T-helper 1 cell treated with Interleukin-12 subunit alpha and Interleukin-12 subunit beta and Interleukin-4 antibody, amounts not matched to agents 30 ng/mL and 1 ng/mL, for 36 hours (primary cell): ENCODE results near the gene PLEKHA8. TPM values are rescaled to one million over a fixed set of nuclear protein-coding genes. Genes with fewer than 3 reads are reported as not detected.

ENCODE experiments used
- intact Hi-C: fragments of 100-400 bp; cut with micrococcal nuclease; formaldehyde crosslinking; loops from one replicate; pipeline ENCODE4 v1.15.1; 2024
- total RNA-seq: library from RNA; stranded (reverse); gene quantifications from 2 replicates; pipeline ENCODE4 v1.2.3, GENCODE V29; 2022

Gene PLEKHA8
- total RNA-seq, 1 donor from 2014 or later, result 7.1 TPM

DNA sequence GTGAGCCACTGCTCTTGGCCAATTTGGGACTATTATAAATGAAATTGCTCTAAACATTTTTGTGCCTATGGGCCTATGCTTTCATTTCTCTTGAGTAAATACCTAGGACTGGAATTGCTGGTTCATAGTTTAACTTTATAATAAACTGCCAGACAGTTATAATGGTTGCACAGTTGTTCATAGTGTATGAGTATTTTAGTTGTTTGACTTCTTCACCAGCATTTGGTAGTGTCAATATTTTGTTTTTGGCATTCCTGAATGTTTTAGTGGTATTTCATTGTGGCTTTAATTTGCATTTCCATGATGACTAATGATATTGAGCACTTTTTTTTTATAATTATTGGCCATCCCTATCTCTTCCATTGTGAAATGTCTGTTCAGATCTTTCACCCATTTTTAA is 29.5 kb downstream of the PLEKHA8 start:
- intact Hi-C loops, result no loop called here

DNA sequence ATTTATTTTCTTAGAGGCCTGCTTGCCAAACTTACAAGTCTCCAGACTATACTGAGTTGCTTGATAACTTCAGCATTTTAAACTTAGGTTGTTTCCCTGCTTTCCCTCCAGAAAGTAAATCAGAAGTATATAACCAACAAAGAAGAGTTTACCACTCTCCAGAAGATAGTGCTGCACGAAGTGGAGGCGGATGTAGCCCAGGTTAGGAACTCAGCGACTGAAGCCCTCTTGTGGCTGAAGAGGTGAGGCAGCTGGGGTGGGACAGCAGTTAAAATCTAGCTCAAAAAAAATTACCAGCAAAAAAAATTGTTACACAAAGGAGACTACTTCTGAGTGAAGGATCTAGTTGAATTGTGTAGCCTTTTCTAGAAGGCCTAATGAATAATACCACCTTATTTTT is 33.6 kb downstream of the PLEKHA8 start:
- intact Hi-C loops, result loop anchor here (1.0 to 5.0 kb wide), 9 partner anchors 32 to 1139 kb away; partner anchors contain the start of gene SCRN1

DNA sequence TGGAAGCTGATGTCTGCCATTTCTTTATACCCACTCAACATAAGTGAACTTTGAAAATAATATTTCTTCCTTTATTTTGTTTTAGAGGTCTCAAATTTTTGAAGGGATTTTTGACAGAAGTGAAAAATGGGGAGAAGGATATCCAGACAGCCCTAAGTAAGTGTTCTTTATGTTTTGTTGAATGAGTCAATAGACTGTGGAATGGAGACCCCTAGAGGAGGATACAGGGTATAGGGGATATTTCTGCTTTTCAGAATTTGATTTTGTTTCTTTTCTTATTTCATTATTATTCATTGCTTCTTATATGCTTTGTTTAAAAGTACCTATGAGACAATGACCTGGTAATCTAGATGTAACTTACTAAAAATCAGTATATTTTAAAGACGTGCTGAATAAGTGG is 34.4 kb downstream of the PLEKHA8 start:
- intact Hi-C loops, result loop anchor here (1.0 to 5.0 kb wide), 9 partner anchors 33 to 1140 kb away; partner anchors contain the start of gene SCRN1

DNA sequence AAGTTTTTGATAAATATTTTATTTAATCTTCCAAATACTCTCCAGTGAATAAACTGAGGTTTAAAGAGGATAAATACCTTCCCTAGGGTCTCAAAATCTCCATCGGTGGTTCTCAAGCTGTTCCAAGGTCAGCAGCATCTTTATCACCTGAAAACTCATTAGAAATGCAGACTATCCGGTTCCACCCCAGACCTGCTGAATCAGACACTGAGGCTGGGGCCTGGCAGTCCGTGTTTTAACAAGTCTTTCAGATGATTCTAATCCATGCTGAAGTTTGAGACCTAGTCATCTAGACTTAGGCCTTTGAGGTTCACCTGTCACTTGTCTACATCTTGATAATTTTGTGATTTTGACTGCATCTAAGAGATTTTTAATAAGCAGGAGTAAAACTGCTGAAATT is 37.5 kb downstream of the PLEKHA8 start:
- intact Hi-C loops, result no loop called here

DNA sequence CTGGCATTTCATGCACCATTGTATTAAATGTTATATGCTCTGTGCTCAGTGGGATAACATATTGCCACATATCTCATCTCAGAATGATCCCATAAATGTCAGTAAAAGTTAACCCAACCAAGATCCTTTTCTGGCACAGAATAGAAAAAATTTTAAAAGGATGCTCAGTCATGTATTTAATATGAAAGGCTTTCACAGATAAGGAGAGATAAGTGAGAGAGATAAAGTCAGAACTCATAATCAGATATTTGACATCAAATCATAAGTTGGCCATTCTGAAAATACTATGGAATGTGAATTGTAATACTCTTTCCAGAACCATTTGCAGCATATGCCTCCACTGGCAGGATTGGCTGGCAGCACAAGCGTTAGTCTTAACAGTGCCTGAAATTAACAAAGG is 38.5 kb downstream of the PLEKHA8 start:
- intact Hi-C loops, result no loop called here

DNA sequence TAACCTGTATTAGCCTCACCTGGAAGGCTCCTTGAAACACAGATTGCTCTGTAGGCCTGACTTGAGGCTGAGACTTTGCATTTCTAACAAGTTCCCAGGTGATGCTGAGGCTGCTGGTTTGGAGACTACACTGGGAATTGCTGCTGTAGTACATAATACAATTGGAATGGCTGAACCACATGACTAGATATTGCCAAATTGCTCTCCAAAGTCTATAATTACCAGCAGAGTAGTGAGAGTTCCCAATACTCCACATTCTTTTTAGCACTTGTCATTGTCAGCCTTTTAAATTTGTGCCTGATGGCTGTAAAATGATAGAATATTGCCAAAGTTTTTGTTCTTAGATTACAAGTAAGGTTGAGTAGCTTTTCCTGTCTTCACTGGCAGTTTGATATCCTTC is 39.9 kb downstream of the PLEKHA8 start:
- intact Hi-C loops, result no loop called here

DNA sequence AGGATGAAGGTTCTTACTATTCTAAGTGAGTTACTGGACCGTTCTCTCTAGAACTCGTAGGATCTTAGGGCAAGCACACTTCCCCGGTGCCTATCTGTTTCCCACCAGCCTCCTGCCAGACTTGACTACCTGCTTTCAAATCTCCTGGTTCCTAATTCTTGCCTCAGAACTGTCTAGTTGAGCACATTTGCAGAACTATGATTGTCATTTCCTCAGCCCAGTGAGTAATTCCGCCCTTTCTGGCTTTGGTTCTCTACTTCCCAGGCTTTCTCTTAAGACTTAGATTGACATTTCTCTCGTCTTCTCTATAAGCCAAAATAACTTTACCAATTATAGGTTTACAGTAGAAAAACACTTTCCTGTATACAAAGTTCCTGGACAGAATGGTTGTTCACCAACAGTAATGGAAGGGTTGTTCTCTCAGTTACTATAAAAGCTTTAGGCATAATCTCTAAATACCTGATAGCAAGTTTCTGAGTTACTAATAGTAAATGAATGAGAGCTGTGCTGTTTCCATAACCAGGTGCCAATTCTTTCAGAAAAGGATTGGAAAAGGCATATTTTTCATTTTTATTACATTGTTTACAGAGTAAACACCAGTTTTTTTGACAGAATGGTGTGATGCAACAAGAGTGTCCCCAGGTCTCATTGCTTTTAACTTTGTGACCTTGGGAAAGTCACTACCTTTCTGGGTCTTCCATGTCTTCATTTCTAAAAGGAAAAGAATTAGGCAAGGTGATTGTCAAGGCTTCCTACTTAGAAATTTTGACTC is 41.1 kb downstream of the PLEKHA8 start:
- intact Hi-C loops, result no loop called here

DNA sequence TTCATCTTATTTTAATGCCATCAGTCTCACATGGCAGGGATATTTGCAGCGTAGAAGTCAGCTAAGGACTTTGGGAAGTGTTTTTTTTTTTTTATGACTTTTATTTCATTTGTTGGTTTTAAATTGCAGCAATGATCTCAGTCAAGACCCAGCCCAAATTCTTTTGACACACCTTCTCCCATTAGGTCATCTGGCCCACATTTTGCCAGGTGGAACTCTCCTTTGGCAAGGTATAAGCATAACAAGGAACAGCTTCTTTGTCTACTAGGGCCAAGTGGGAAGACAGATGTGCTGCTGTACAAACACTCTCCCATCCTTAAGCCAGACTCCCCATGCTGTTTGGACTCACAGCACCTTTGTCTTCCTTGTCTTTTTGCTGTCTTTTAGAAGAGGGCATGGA is 41.8 kb downstream of the PLEKHA8 start:
- intact Hi-C loops, result no loop called here

DNA sequence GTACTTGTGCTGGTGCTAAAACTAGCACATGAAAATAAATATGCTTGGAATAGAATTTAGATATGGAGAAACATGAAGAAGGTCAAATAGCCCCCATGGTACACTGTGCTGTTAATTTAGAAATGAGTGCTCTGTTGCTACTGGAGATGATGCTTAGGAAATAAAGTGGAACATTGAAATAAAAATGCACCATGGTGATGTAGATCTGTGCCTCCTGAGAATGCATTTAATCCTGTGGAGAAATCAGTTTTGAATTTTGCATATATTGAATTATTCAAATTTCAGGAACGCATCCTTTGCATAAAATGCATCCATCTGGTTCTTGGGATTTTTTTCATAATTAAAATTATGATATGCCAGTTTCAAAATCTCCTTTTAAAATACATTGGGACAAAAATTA is 44.5 kb downstream of the PLEKHA8 start:
- intact Hi-C loops, result no loop called here

DNA sequence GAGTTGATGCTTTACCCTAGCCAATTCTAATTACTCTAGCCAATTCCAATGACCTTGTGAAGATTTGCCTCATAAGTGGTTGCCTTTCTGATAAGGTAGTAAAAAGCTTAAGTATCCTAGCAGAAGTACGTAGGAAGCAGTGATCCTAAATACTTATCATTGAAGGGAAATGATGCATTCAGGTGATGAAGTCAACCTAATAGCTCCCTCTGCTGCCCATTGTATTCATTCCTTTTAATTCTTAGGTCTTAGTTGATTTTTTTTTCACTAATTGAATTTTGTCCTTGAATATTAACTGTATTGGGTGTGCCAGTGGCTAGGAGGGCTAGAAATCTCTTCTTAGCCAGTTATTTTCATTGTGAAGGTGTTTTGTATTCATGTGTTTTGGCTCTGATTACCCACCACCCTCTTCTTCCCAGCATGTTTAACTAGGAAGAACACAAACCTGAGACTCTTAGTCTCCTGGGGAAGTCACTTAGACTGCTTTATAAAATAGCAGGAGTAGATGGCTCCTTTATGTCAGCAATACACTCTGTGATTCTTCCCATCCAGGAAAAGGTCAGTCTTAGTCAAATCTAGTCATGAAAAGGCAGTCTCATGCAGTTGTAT is 46.3 kb downstream of the PLEKHA8 start:
- intact Hi-C loops, result loop anchor here (1.0 kb wide), 2 partner anchors 196 to 490 kb away; no protein-coding TSS in a partner anchor

DNA sequence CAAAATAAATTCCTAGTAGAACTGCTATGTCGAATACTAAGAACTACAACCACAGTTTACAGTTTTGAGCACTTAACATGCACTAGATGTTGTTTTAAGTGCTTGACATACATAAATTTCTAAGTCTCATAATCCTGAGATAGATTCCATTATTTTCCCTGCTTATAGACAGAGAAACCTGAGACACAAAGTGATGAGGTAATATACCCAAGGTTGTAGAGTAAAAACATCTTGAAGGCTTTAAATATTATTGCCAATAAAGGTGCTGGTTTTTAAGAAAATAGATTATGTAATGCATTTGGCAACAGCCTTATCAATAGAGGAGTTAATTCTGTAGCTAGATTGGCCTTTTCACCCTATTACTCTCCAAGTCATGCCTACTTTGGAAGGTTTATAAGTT is 48.2 kb downstream of the PLEKHA8 start:
- intact Hi-C loops, result no loop called here

DNA sequence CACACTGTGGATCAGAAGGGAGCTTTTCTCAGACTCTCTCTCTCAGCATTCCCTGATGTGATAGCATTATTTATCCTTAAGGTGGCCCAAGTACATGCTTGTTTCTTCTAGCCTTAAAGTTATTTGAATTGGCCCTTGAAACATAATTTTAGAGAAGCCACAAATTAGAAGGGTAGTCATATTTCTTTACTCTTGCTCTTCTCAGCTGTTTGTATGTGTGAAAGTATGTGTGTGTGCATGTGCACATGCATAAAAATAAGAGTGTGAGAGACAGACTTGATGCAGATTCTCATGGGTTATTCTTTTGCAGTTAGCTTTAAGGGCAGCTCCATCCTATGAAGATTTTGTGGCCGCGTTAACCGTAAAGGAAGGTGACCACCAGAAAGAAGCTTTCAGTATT is 50.1 kb downstream of the PLEKHA8 start:
- intact Hi-C loops, result no loop called here

DNA sequence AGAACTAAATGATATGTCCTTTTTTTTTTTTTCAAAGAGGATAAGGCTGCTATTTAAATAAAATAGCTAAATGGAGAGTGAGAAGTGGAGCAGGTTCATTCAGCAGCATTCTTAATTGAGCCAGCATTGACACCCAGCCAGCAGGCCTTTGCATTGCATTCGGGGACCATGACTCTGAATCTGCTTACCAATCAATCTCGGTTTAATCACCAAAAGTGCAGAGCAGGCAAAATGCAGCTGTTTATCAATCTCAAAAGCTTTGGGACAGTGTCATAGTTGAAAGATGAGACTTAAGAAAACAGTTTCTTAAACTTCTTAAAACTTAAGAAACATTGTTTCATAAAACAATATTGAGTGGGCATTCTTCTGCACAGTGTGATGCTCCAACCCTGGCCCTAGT is 51.7 kb downstream of the PLEKHA8 start:
- intact Hi-C loops, result no loop called here

DNA sequence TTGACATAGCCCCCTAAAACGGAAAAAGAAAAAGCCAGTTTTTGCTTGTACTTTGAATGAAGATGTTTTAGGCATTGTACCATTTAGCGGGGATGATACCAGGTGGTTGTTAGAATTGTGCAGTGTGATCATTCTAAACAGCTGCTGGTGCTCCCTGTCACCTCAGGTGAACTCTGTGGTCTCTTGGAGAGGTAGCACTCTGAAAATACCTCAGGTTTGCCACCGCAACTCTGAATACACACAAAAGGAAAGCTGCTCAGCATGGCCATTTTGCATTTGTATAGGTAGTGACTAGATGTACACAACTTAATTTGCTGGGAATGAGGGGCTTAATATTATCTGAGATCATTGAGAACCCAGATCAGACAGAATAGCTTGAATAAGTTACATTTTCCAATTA is 52.6 kb downstream of the PLEKHA8 start:
- intact Hi-C loops, result no loop called here

DNA sequence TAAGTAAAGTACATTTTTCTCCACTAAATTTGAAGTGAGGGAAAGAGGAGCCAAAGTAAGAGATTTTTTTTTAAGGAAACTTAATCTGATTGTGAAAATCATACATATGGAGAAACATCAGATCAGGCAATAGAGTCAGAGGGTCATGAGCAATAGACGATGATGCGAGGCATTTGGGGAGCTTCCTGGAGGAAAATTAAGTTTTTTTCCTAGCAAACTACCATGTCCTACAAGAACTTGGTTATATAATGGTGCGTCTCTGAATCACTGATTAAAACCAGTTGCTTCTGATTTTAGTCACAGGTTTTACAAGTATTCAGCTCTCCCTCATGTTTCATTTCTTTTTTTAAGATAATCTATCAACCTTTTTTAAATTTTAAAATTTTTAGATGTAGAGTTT is 54.5 kb downstream of the PLEKHA8 start:
- intact Hi-C loops, result no loop called here

DNA sequence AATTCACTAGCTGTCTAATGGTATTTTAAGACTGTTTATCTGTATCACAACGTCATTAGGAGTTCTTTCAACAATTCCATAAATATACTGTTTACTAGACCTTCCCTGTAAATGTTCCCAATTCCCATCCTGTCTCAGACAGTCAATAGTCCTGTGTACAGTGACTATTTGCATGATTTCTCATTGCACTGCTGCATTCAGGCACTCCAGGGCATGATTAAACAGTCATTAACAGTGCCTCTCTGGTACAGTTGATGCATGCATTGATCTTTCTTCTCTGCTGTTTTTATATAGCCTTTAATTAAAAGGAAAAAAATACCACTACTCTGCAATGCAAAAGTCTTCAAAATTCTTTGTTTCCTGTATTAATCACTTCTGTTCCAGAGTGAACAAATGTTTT is 55.1 kb downstream of the PLEKHA8 start:
- intact Hi-C loops, result no loop called here

DNA sequence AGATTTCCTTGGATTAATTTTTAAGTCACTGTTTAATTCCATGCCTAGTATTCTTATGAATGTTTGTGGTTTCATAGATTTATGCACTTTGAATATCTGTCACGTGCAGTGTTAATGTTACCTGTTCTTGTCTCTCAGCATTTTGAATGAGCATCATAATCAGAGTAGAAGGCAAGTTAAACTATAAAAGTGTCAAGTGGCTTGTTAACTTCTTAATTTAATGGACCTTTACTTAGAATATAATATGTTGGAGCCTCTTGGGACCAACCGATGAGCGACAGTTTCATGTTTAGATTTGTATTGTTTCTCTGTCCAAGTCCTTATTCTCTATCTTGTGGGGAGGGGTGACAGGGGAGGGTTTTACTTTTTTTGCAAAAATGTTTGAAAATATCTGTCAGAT is 56.0 kb downstream of the PLEKHA8 start:
- intact Hi-C loops, result no loop called here

DNA sequence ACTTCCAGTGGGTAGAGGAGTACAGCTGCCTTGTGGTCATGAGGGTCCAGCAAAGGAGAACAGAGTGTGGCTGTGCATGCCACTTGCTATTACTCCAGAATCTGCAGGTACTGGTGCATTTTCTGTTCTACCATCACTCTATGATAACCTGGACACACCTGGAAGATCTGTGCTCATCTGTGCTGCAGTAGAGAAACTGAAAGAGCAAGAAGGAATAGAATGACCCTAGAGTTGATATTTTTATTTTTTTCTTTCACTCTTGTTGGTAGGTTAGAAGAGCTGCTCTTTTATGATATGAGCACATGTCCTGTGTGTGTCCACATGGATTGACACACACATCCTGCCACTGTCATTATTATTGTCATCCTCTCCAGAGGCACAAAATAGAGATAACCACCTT is 58.3 kb downstream of the PLEKHA8 start:
- intact Hi-C loops, result no loop called here

DNA sequence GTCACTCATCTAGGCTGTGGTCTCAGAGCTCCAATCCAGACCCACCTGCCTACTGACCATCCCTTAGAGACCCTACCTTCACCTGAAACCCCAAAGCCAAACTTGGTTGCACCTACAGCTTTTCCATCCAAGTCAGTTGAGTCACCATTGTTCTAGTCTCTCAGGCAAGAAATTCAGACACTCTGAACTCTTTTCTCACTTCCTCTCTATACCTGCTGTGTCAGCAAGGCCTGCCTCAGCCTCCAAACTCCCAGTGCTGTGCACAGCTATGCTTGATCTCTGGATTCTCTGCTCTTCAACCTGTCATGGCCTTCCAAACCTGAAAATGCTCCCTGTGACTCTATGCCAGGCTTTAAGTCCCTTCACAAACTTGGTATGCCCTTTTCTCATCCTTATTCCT is 59.2 kb downstream of the PLEKHA8 start:
- intact Hi-C loops, result no loop called here

DNA sequence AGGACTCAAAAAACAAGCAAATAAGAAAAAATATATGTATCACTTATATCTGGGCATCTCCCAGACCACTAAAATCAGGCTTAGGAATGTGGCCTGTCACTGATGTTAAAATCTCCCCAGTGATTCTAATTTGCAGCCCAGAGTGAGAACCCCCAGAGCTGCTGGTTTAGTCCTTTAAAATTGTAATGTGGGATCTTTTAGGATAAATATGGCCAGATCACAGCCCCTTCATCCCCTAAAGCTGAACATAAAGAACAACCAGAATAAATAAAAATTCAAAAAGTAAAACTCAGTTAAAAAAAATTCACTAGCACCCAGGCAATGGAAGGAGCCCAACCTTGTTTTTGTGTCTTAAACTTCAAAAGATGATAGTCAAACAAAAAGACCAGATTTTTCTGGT is 60.1 kb downstream of the PLEKHA8 start:
- intact Hi-C loops, result no loop called here

DNA sequence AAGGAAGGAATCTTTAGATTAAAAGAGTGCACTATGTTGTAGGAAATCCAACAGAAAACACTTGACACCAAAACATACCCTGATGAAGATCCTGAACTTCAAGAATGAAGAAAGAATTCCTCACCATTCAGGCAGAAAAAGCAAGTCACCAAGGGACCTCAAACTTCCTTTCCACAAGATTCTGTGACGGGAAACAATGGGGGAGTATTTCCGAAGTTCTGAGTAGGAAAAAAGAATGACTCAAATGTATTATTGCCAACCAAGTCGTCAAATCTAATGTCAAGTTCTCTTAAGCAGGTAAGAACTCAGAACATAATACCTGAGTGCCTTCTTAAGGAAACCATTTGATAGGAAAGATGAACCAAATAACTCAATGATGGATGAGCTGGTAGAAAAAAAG is 61.9 kb downstream of the PLEKHA8 start:
- intact Hi-C loops, result no loop called here

DNA sequence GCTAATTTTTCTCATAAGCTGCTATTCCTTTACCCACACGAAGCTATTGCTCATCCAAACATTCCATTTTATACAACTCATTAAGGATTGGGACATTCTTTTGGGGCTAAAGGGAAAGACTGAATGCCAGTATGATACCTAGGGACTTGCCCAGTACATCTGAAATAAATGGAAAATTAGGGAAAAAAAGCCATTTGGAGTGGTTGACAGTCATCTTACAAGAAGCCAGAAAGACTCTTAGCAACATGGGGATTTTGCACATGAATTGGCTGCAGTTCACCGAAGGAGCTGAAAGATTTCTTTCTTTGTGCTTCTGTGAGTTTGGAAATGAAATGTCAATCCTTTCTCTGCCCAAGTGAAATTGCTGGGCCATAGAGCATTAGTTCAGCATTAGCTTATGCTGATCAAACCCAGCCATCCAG is 63.3 kb downstream of the PLEKHA8 start:
- intact Hi-C loops, result no loop called here

DNA sequence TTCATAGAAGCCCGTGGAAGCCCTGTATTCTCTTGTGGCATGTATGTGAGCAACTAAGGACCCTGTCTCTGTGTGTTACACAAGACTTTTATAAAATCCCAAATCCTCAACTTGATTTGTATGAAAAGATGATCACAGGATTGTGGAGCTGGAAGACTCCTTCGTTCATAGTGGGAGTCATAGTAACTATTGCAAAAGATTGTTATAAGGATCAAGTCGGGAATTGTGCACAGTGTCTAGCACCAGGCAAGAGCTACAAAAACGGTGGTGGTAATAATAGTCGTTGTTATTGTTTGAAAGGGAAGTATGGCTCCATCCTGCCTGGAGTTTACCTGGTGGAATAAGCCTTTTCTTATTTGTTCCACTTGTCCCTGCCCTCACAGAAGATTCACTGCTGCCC is 63.8 kb downstream of the PLEKHA8 start:
- intact Hi-C loops, result no loop called here
